Activated gamma-delta T cell treated with Interleukin-2 at 50 U/mL for 16 hours (primary cell): ENCODE measurements around the gene NUDCD3.
A peak's percentile ranks its signal among the peaks of the same experiment; 100 is the strongest.

Source experiments
- DNase-seq: peaks from one replicate; pipeline ENCODE4 v3.0.0-alpha.2; 2020

Gene NUDCD3

DNA sequence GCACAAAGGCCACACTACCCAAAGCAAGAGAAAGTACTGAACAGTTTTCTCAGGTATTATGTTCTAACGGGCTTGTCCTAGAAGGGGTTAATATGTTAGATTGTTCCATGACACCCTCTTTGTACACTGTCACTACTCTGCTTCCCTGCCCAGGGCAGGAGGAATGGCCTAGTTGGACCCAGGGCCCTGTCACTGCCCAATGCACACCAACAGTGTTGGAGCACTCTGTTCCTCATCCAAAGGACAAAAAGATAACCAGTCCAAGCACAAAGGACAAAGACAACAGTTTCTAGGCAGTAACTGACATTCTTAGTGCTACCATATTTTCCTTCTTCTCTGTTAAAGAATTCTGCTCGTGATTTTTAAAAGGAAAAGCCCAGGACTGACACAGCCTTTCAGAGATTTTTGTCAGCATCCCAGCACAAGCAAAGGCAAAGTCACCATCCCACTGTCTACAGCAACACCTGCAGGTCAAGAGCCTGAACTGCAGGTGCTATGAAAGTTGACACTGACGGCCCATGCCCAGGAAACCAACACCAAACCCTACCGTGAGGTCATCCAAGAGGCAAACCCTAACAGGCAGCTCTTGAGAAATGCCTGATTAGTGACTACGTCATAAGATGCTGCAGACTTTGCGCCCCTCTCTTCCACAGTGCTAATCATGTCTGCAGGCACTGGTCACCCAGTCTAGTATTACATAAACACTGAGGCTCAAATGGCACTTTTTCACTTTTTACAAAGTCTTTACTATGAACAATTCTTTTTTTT is 13.2 kb downstream of the NUDCD3 start:
- DNase-seq, result peak; percentile 53

DNA sequence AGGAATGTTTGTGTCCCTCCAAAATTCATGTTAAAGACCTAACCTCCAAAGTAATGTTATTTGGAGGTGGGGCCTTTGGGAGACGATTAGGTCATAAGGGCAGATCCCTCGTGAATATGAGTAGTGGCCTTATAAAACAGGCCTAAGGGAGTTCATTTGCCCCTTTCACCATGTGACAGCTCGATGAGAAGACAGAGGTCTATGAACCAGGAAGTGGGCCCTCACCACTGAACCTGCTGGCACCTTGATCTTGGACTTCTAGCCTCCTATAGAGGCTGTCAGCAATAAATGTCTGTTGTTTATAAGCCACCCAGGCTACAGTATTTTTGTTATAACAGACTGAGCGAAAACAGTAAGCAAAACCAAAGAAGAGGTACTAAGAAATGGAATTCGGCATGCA is 14.1 kb downstream of the NUDCD3 start:
- no peak for DNase-seq

DNA sequence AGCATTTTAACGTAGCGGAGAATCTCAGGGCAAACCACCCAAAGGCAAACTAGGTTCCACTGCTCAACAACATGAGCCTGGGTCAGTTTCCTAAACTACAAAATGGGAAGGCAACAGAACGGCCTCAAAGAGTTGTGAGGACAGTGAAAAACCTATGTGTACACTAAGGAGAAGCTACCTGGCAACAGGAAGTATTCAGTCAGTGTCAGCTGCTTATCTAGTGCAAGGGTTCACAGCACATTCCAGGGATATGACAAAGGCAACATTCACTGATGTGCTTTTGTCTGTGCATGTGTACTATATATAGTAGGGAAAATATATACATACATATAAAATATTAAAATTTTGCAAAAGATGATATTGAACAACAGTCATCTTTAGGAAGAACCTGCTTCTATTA is 17.2 kb downstream of the NUDCD3 start:
- no peak for DNase-seq

DNA sequence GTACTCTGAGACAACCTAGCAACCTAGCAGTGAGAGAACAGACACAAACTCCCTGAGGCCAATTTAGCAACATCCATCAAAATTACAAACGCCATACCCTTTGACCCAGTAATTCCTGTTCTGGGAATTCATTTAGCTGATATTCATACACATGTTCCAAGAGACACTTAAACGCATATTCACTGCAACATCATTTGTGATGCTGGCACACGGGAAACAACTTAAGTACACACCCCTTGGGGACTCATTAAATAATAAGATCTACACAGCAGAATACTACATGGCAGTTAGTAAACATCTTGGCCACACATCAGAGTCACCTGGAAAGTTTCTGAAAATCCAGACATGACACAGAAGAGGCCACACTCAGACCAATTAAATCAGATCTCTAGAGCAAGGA is 17.6 kb downstream of the NUDCD3 start:
- no peak for DNase-seq

DNA sequence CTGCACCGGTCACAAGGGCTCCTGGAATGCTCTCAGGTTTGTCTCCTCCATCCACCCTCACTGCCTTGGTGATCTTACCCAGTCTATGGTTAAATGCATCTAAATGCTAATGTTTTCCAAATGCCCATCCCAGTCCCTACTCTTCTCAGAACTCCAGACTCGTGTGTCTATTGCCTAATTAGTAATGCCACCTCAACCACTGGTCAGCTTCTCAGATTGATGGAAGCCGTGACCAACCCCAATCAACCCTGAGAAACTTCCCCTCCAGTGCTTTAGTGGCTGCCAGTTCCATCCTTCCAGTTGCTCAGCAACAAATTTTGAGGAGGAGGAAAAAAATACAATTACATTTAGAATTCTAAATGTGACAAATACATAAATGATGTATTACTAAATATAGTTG is 18.6 kb downstream of the NUDCD3 start:
- DNase-seq, result no peak

DNA sequence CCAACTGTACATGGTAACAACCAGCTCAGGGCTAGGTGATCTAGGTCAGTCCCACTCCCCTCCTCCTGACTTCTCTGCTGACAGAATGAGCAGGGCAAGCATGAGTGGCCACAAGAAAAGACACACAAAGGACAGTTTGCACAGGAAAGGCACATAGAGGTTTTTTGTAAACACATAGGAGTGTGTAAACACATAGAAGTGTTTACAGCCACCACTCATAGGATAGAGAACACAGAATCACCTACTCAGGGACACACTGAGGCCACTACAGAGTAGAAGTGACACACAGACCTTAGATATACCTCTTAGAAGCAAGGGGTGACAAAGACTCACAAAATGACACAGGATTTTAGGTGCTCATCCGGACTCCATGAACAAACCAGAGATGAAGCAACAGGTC is 19.0 kb downstream of the NUDCD3 start:
- DNase-seq, result no peak

DNA sequence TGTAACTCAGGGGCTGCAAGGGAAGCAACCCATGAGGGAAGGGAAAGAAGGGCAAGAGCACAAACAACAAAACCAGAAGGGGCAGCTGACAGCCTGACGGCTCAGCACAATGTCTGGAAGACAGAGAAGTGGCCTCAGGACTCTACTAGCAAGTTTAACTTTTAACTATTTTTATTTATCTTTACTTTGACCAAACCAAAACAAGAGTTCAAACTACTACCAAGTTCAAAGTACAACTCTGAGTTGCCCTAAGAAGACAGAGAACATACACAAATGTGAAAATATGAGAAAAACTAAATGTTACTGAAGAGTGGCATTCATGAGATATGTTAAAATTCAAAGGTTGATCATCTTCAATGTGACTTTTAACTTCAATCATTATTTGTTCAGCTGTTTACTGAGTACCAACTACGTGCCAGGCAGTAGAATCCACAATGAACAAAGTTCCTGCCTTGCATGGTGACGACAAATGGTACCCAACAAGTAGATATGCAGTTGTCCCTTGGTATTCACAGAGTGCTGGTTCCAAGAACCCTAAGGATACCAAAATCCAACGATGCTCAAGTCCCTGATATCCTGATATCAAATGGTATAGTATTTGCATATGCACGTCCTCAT is 19.7 kb downstream of the NUDCD3 start:
- DNase-seq, result no peak

DNA sequence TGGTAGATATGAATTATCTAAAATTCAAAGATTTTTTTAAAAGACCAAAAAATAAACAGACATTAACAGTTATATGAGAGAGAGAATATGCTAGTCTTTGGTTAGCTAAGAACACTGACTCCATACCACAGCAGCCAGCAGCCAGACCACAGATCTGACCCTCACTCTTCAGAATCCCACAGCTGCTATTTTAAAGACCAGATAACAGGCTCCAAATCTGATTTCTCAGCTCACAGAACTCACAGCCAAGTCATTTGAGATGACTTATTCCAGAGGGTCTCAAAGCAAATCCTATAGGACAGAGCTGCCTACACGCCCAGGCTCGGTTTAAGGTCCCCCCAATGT is 20.4 kb downstream of the NUDCD3 start:
- no peak for DNase-seq

DNA sequence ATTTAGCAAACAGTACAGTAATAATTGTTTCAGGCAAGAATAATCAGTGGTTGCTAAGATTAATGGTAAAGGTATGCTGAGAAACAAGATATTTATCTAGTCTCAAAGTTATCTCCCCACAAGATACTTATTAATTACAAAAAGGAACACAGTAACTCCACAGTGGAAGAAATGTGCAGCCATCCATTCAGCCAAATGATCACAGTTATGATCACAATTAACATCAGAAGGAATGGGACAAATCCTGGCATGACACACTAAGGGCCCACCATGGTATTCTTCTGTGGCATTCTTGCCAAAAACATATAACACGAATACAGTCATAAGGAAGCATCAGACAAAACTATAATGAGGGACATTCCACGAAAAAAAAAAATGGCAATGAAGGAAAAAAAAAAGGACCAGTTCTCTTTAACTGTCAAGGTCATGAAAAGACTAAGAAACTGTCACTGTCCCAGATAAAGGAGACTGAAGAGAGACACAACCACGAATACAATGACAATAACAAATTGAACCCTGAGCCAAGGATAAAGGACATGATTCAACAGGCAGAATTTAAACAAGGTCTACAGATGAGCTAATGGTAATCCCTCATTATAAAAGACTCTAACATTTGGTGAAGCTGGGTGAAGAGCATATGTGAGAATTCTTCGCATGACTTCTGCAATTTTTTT is 20.9 kb downstream of the NUDCD3 start:
- DNase-seq, result no peak

DNA sequence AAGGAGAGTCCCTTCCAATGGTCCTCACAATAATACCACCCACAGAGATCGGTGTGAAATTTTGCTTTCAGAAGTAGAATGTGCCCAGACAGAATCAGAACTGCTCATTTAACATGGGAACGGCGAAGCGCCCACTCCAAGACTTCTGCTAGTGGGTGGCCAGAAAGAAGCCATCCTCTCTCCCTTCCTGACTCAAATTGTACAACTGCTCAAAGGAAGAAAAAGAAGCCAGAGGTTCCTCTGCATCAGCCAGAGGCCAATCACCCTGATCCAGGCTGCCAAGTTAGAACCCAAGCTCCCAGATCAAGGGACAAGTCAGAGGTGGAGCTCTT is 23.3 kb downstream of the NUDCD3 start:
- no peak for DNase-seq

DNA sequence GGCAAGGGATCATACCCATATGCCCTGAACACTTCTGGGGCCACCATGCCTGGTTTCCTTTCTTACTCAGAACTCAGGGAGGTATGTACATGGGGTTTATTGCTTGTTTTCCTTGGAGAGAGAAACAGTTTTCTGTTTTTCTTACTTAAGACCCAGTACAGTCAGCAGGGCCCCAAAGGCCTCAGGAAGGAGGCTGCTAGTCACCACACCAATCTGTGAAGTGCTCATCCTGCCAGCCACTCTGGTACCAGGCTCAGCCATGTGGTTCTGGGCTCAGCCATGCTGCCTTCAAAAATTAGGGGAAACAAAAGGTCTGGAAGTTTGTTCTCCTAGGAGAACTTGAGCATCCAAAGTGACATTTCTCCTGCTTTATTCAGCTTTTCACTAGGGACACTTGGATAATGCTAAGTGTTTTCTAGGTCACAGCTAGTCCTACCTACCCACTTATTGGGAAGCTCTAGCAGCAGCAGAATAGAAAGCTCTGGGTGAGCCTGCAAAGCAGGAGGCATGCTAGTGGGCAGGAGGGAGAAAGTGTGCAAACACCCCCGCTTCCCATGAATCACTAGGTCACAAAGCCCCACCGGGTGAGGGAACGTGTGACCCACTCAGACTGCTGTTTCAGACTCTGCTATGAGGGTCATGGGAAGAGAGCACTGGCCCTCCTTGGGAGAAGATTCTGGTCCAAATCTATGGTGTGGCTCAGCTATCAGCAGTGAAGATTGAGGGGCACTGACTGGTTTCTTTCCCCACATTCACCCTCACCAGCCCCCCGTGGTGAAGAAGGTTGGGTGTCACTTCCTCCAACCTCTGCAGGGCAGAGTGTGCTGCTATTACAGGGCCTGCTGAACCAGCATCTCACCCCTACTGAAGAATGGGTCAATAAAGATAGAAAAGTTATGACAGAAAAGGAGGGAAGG is 23.9 kb downstream of the NUDCD3 start:
- DNase-seq, result no peak

DNA sequence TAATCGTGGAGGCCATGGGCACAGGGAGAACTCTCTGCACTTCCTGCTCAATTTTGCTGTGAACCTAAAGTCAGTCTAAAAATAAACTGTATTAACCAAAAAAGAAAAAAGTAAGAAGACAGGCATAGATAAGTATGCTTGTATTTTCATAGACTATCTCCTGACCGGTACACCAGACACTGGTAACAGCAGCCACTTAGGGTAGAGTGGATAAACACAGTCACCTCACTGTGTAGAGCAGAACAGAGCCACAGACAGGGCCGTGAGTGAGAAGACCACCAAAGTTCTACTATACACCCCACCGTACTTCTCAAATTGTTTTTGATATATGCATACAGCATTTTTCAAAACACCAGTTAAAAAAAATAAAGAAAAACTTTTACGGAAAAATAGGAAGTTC is 25.0 kb downstream of the NUDCD3 start:
- no peak for DNase-seq

DNA sequence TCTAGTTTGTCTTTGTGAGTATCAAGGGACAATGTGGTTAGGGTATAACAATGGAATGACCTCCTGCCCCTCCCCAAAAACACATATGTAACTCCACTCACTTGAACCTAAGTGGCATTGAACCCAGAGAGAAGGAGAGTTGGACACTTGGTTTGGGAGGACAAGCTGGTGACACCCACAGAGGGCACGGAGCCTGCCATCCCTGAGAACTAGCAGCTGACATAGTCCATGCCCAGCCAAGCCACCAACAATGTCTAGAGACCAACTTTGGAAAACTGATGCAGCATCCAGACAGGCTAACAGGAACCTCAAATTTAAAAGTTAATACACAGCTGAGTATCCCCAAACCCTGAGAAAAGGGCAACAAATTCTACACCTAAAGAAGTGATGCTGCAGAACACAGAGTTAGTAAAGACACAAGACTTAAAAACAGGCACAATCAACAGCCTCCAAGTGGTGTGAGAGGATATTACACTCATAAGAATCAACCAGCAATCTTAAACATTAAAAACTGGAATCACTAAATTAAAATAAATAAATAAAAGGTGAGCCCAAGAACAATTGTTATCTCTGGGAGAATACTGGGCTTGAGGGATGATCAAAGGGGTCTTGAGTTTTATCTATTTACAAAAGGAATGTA is 27.2 kb downstream of the NUDCD3 start:
- no peak for DNase-seq

DNA sequence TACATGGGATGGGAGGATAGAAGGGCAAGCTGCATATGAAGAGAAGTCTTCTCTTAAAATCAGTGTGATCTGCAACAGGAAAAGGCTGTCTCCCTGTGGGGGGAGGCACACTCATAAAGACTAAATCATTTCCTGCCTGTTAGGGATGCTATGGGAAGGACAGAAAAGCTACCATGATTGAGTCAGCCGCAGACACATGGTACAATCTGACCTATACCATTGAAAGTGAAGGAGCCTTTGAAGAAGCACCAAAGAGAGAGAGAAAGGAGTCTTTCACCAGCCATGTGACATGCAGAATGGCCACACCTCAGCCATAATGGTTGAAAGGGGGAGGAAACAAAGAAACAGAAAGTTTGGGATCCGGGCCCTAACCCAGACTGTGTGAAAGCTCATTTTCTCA is 29.1 kb downstream of the NUDCD3 start:
- no peak for DNase-seq

DNA sequence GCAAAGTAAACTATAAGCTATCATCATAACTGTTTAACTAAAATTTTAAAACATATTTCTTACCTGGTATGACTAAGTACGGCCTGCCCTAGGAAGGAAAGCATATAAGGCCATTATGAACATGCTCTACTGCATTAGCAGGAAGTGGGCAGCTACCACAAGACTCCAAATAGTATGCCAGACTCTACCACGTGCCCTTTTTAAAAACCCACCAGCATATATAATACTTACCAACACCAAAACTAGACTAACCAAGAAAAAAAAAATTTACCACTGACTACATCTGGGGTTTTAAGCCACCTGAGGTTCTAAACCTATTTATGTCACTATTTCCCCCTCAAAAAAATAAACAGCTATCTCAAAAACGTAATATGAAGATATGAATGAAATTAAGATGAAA is 30.1 kb downstream of the NUDCD3 start:
- DNase-seq, result peak; percentile 63

DNA sequence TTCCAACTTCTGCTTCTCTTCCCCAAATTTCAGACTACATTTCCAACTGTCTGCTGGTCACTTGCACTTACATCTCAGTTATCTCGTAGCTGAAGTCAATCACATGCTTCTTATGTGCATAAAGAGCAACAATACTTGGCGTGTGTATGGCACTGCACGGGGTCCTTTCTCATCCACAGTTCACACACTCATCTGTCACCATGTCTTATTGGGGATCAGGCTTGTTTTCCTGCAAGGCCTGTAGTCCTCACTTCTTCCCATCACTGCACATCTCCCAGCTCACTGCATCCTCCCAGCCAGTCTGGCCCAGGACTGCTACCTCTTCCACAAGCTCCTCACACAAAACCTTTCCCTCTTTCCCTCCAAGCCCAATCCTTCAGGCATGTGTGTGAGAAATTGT is 35.3 kb downstream of the NUDCD3 start:
- DNase-seq, result no peak

DNA sequence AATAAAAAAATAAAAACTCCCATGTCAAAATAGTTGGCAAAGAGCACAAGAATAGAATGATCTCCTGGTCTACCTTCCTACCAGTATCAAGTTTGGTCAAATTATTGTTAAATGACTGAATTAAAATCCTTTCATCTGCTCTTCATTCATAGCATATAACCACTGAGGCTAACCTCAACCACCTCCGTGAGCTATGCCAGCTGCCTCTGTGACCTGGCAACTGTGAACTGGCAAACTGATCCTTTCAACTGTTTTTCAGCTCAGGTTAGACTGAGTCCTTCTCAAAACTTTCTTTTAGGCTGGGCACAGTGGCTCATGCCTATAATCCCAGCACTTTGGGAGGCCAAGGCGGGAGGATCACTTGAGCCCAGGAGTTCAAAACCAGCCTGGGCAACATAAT is 36.1 kb downstream of the NUDCD3 start:
- DNase-seq, result no peak

DNA sequence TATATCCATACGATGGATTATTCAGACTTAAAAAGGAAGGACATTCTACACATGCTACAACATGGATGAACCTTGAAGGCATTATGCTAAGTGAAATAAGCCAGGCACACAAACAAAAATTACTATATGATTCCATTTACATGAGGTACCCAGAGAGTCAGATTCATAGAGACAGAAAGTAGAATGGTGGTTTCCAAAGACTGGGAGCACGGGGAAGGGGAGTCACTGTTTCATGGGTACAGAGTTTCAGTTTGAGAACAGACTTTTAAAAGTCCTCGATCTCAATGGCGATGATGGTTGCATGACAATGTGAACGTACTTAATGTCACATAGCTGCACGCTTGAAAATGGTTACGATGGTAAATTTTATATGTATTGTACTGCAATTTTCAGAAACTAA is 39.3 kb downstream of the NUDCD3 start:
- DNase-seq, result no peak

DNA sequence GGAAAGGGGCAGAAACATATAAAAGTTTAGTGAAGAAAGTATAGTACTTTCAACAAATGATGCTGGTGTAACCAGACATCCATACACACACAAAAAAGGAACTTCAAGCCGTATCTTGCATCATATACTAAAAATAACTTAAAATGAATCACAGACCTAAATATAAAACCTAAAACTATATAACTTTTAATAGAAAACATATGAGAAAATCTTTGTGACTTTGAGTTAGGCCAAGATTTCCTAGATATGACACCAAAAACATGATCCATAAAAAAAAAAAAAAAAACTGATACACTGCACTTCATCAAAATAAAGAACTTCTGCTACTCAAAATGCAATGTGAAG is 40.9 kb downstream of the NUDCD3 start:
- DNase-seq, result no peak

DNA sequence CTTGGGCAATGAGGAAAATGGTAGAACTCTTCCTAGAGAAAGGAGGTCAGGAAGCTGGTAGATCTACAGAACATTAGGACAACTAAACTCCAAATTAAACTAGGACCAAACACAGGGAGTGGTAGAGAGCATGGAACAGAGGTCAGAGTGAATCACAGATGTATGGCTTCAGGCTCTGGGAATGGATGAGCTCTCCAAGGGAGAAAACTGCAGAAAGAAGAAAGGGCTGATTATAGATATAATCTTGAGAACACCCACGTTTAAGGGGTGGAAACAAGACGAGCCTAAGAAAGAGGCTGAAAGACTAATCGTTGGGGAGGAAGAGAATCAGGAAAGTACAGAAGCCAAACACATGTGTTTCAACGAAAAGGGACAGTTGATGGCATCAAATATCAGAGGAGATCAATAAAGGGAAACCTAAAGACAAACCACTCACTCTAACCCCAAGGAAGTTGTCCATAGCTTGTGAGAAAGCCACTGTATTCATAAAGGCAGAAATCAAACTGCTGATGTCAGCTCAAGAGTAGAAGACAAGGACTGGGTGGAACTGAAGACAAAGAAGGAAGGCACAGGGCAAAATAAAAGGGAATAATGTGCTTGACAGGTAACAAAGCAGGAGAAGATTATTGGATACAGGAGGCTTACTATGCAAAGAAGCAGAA is 41.4 kb downstream of the NUDCD3 start:
- no peak for DNase-seq

DNA sequence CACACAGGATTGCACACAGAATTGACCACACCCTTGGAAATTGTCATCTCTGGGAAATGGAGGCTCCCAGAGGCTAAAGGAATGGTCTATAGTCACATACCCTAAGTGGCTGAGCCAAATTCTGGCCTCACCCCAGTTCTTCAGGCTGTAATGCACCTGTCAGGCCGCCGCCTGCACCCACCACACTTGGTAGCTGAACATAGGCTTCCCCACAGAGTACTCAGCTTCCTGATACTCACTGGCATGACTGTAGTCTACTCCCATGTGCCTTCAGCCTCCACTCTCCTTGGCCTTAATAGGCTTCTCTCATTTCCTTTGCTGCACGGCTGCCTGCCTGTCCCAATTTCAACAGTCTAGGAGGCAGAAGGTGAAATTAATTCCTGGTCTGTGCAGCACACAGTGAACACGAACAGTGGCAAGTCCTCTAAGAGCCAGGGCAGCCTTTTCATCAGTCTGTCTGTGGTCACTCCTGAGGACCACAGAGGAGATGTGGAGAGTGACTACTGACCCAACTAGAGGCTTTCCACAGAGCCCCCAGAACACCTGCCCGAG is 42.5 kb downstream of the NUDCD3 start:
- DNase-seq, result no peak

DNA sequence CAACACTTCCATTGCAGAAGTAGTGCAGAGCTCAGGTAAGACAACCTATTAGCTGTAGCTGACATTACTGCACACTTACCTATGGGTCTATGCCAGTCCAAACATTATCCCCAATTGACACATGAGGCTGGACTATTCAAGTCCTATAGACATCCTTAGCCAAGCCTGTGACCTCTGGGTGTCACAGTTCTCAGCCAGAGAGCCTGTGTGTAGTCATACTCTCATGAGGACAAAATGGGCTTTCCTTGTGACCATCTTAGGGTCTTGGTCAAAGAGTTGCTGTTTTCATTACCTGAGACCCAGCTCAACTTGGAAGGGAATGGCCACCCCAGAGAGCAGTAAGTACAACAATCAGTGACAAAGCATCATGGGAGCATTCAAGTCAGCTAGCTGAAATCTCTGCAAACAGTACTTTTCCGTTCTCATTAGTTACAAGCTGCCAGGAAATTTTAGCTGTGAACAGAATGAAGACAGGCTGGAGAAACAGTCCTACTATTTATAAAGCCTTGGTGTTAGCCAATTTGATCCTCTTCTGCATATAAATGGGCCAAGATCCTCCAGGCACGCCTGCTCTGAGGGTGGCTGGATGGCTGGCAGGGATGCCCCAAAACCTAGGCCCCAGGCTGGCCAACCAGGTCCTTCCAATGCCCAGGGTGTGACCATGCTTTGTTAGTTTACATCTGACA is 44.3 kb downstream of the NUDCD3 start:
- DNase-seq, result no peak
